Measurements from ENCODE around the gene SETD5. TPM values are rescaled to one million over a fixed set of nuclear protein-coding genes. Genes with fewer than 3 reads are reported as not detected.

Gene SETD5
- total and polyA plus RNA-seq, 2 donors (not counting 1 experiment from before 2014, with no cell fraction given): 64.2 to 201 TPM

GRCh38 chr3:9373465-9373864 lies 23.9 kb upstream of the SETD5 start:
- Mint-ChIP-seq H3K4me3 (no peak overlapping the region), H3K27ac (no peak overlapping the region)
- CTCF ChIA-PET: interaction anchor here (0.7 to 1.6 kb wide), 2 partner anchors 20 to 36 kb away, joined by 3 to 5 read pairs; no protein-coding TSS in a partner anchor

GRCh38 chr3:9377981-9378380 lies 19.4 kb upstream of the SETD5 start:
- ChIA-PET CTCF (interaction anchor here (0.6 to 1.9 kb wide), 2 partner anchors 25 to 851 kb away, joined by 4 read pairs; no protein-coding TSS in a partner anchor), POLR2A (no interaction called here)
- H3K27ac ChIP-seq (ENCODE audit: low read length in 2 of 2): no peak overlapping the region
- H3K4me1 Mint-ChIP-seq: peaks cover 2% of the 10 kb centered on the region
- no CpG with 5 or more reads among the region's 1 CpG for WGBS (ENCODE audit: insufficient coverage)
- peaks cover 32% of the 10 kb centered on the region for H3K79me2 ChIP-seq (ENCODE audit: control insufficient read depth, insufficient read depth, low read length)
- DNase-seq (no peak), ATAC-seq (ENCODE audit: low read depth) (no peak)
- H4K20me1 ChIP-seq (ENCODE audit: control insufficient read depth, insufficient read depth, low read length, poor library complexity, severe bottlenecking): no peaks in the 10 kb centered on the region
- no peak overlapping the region for H3K9ac ChIP-seq (ENCODE audit: low read length)
- H3K9me3 ChIP-seq (ENCODE audit: control extremely low read depth in 1 of 3, control insufficient read depth in 2 of 3, insufficient read depth in 1 of 3, low read length in 2 of 3): no peaks in the 10 kb centered on the region
- H3K4me1 ChIP-seq (ENCODE audit: control insufficient read depth in 2 of 2, insufficient read depth in 2 of 2, low read length in 2 of 2): peaks cover 0 to 5% of the 10 kb centered on the region in 2 donors
- H2AFZ ChIP-seq (ENCODE audit: insufficient read depth, low read depth, low read length, poor library complexity, severe bottlenecking): no peak overlapping the region
- H3K36me3 ChIP-seq (replicated peaks in 1 of 2; ENCODE audit: control extremely low read depth in 1 of 2, control insufficient read depth in 1 of 2, extremely low read depth in 1 of 2, insufficient read depth in 2 of 2, low read length in 1 of 2): peaks cover 17 to 70% of the 10 kb centered on the region in 2 experiments
- H3K27ac Mint-ChIP-seq: no peak overlapping the region
- H3K27me3 Mint-ChIP-seq: no peaks in the 10 kb centered on the region
- H3K4me3 Mint-ChIP-seq: no peak overlapping the region
- no peaks in the 10 kb centered on the region for H3K27me3 ChIP-seq (replicated peaks in 1 of 4; ENCODE audit: control extremely low read depth in 1 of 4, control insufficient read depth in 3 of 4, insufficient read depth in 4 of 4, low read length in 3 of 4)
- TF ChIP-seq EZH2 (IDR thresholded peaks at IDR 0.05; ENCODE audit: borderline replicate concordance, insufficient read depth, low read depth, low read length, poor library complexity, severe bottlenecking) (no peak), CTCF (IDR thresholded peaks at IDR 0.05) (no peak)
- H3K4me2 ChIP-seq (replicated peaks; ENCODE audit: low read depth, low read length, poor library complexity, severe bottlenecking): no peak overlapping the region
- no peak overlapping the region for H3K4me3 ChIP-seq (ENCODE audit: control extremely low read depth in 1 of 5, extremely low read depth in 1 of 5, insufficient read depth in 1 of 5, low read depth in 2 of 5, low read length in 4 of 5)
- H3K9me3 Mint-ChIP-seq (ENCODE audit: insufficient read depth): no peaks in the 10 kb centered on the region
- intact Hi-C loops (cut with micrococcal nuclease): no loop called here

More at GRCh38 chr3:9373465-9373864, 23.9 kb upstream of the SETD5 start:
- peaks cover 14% of the 10 kb centered on the region for H3K79me2 ChIP-seq (ENCODE audit: control insufficient read depth, insufficient read depth, low read length)
- no peak overlapping the region for H3K4me2 ChIP-seq (replicated peaks; ENCODE audit: low read depth, low read length, poor library complexity, severe bottlenecking)
- TF ChIP-seq EZH2 (IDR thresholded peaks at IDR 0.05; ENCODE audit: borderline replicate concordance, insufficient read depth, low read depth, low read length, poor library complexity, severe bottlenecking) (no peak), CTCF (IDR thresholded peaks at IDR 0.05) (no peak)
- no peak overlapping the region for H2AFZ ChIP-seq (ENCODE audit: insufficient read depth, low read depth, low read length, poor library complexity, severe bottlenecking)
- no peaks in the 10 kb centered on the region for H3K9me3 ChIP-seq (ENCODE audit: control extremely low read depth in 1 of 3, control insufficient read depth in 2 of 3, insufficient read depth in 1 of 3, low read length in 2 of 3)
- no peak overlapping the region for H3K9ac ChIP-seq (ENCODE audit: low read length)
- H3K36me3 ChIP-seq (replicated peaks in 1 of 2; ENCODE audit: control extremely low read depth in 1 of 2, control insufficient read depth in 1 of 2, extremely low read depth in 1 of 2, insufficient read depth in 2 of 2, low read length in 1 of 2): peaks cover 28 to 67% of the 10 kb centered on the region in 2 experiments
- POLR2A ChIA-PET: interaction anchor here (0.6 kb wide), 1 partner anchor 422 kb away, joined by 3 read pairs; no protein-coding TSS in a partner anchor
- DNase-seq: no peak
- H4K20me1 ChIP-seq (ENCODE audit: control insufficient read depth, insufficient read depth, low read length, poor library complexity, severe bottlenecking): no peaks in the 10 kb centered on the region
- 50% methylated on average over 2 of the region's 3 CpGs for WGBS (ENCODE audit: insufficient coverage)
- H3K27me3 ChIP-seq (replicated peaks in 1 of 4; ENCODE audit: control extremely low read depth in 1 of 4, control insufficient read depth in 3 of 4, insufficient read depth in 4 of 4, low read length in 3 of 4): no peaks in the 10 kb centered on the region
- no peak for ATAC-seq (ENCODE audit: low read depth)
- intact Hi-C loops (cut with micrococcal nuclease): no loop called here
- no peak overlapping the region for H3K27ac ChIP-seq (ENCODE audit: low read length in 2 of 2)
- Mint-ChIP-seq H3K27me3 (no peaks in the 10 kb centered on the region), H3K9me3 (ENCODE audit: insufficient read depth) (no peaks in the 10 kb centered on the region), H3K4me1 (peaks cover 5% of the 10 kb centered on the region)
- no peak overlapping the region for H3K4me3 ChIP-seq (ENCODE audit: control extremely low read depth in 1 of 5, extremely low read depth in 1 of 5, insufficient read depth in 1 of 5, low read depth in 2 of 5, low read length in 4 of 5)
- H3K4me1 ChIP-seq (ENCODE audit: control insufficient read depth in 2 of 2, insufficient read depth in 2 of 2, low read length in 2 of 2): peaks cover 0 to 5% of the 10 kb centered on the region in 2 donors

Measured in B cell (primary cell).